GM19324 (cell line): ENCODE data around the gene DYNC2H1.

ENCODE experiments used
- ATAC-seq: cut with Tn5 transposase; IDR thresholded peaks from one replicate; pipeline ENCODE4 v1.9.1; 2021; ENCODE audit warnings: mild to moderate bottlenecking, moderate library complexity; ENCODE audit not compliant: unreplicated experiment, low FRiP score

Gene DYNC2H1, protein sequence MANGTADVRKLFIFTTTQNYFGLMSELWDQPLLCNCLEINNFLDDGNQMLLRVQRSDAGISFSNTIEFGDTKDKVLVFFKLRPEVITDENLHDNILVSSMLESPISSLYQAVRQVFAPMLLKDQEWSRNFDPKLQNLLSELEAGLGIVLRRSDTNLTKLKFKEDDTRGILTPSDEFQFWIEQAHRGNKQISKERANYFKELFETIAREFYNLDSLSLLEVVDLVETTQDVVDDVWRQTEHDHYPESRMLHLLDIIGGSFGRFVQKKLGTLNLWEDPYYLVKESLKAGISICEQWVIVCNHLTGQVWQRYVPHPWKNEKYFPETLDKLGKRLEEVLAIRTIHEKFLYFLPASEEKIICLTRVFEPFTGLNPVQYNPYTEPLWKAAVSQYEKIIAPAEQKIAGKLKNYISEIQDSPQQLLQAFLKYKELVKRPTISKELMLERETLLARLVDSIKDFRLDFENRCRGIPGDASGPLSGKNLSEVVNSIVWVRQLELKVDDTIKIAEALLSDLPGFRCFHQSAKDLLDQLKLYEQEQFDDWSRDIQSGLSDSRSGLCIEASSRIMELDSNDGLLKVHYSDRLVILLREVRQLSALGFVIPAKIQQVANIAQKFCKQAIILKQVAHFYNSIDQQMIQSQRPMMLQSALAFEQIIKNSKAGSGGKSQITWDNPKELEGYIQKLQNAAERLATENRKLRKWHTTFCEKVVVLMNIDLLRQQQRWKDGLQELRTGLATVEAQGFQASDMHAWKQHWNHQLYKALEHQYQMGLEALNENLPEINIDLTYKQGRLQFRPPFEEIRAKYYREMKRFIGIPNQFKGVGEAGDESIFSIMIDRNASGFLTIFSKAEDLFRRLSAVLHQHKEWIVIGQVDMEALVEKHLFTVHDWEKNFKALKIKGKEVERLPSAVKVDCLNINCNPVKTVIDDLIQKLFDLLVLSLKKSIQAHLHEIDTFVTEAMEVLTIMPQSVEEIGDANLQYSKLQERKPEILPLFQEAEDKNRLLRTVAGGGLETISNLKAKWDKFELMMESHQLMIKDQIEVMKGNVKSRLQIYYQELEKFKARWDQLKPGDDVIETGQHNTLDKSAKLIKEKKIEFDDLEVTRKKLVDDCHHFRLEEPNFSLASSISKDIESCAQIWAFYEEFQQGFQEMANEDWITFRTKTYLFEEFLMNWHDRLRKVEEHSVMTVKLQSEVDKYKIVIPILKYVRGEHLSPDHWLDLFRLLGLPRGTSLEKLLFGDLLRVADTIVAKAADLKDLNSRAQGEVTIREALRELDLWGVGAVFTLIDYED (N-terminal part only)

DNA sequence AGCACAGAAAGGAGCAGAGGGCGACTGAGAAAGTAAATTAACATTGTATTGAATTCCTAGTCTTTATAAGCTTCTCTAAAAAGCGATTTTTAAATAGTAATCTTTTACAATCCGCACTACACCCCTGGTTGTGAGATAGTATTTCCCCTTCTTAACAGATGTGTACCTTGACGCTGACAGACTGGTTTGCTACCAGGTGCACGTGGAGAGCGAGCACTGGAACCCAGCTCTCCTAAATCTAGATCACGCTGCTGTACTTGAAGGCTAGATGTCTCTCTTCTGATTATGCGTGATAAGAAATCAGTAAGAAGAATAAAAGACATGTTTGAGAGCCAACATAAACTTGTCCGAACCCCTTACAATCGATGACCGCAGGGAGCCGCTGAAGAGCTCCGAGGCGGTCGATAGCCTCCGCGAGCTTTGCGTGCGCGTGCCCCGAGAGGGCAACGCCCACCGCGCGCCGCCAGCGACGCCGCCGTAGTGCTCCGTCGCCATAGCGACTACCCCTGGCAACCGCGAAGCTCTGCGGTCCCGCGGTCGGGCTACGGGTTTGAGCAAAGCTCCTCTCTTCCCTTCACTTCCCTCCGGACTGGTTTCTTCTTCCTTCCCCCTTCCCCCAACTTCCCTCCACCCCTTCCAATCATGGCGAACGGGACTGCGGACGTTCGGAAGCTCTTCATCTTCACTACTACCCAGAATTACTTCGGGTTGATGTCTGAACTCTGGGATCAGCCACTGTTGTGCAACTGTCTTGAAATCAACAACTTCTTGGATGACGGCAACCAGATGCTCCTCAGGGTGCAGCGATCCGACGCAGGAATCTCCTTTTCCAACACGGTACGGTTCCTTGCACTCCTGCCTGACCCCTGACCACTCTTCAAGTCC, at the start of gene DYNC2H1:
DYNC2H1 (plus strand) TSS at position 494 of the 885 bp plus-strand sequence; CDS start at position 643, 149 bp downstream.
- peak; percentile 100 for ATAC-seq

DNA sequence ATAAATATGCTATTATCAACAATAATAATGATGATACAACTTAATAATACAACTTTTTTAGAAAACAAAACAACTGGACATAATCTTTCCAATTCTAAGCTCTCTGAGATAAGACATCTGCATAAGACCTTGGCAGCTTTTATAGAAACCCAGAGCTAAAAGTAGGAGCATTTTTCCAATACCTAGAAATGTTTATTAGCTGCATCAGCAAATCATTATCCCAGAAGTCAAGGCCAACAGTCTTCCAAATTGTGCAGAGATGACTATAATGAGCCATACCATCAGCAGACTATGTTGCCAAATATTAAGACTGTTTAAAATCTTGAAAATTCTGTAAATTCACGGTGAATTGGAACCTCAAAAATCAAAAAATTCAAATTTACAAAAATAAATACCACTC, 47.6 kb upstream of the DYNC2H1 start:
- no peak for ATAC-seq

DNA sequence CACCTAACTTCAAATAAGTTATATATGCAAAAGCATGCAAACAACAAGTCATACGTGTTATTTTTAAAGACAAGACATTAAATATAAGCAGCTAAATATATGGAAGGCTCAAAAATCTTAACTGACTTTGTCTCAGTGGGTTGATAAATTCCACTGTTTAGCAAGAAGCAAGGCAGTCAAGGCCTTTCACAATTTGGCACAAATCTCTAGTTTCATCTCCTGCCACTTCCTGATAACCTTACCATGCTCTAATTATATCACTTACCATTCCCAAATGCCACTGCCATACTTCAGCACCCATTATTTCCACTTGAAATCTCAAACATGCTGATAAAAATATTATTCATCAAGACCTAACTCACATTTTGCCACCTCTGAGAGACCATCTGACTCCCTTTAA, 42.1 kb upstream of the DYNC2H1 start:
- no peak for ATAC-seq

DNA sequence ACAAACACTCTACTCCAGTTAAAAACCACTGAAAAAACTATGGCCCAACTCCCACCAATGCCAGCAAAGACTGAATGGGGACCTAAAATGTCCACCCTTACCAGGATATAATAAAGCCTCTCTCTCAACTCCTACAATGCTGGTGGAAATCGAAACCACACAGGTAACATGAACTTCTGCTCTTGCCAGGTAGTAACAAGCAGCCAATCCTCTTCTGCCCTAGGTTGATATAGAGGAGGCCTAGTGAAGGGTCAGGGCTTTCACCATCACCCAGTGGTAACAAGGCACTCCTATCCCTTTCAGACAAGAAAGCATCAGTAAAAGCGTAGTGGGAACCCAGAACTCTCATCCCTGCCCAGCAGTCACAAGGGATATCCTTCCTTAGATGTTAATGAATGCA, 39.9 kb upstream of the DYNC2H1 start:
- no peak for ATAC-seq

DNA sequence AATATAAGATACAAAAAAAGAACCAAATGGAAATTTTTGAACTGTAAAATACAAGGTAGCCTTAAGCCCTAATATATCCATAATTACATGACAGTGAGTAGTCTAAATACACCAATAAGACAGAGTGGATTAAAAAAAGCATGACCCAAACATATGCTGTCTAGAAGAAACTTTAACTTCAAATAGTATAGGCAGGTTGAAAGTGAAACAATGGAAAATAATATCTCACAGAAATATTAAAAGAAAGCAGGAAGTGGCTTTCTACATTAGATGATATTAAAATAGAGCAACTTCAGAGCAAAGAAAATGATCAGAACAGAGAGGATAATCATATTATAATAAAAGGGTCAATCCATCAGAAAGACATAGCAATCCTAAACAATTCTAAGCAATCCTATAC, 39.1 kb upstream of the DYNC2H1 start:
- no peak for ATAC-seq

DNA sequence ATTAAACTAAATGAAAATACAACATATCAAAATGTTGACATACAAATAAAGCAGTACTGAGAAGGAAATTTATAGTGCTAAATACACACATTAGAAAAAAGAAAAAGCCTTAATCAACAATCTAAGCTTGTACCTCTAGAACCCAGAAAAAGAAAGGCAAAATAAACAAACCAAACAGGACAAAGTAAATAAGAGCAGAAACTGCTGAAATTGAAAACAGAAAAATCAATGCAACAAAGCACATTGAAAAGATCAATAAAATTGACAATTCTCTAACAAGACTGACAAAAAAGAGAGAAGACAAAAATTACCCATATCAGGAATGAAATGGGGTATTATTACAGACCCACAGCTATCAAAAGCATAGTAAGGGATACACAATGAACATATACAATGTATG, 38.2 kb upstream of the DYNC2H1 start:
- ATAC-seq = no peak

DNA sequence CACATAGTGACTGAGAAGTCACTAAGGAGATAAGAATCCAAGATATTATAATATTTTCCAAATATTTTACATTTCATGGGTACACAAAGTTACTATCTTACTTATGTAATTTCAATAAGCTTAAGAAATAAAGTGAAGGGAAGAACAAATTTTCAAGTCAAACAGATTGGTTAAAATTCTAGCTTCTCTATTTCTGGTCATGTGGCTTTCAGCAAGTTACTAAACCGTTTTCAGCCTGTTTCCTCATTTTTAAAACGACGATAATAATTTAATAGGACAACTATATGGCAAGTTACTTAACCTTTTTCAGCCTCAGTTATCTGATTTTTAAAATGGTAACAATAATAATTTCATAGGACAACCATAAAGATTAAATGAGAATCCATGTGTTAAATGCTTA, 32.9 kb upstream of the DYNC2H1 start:
- ATAC-seq = no peak

DNA sequence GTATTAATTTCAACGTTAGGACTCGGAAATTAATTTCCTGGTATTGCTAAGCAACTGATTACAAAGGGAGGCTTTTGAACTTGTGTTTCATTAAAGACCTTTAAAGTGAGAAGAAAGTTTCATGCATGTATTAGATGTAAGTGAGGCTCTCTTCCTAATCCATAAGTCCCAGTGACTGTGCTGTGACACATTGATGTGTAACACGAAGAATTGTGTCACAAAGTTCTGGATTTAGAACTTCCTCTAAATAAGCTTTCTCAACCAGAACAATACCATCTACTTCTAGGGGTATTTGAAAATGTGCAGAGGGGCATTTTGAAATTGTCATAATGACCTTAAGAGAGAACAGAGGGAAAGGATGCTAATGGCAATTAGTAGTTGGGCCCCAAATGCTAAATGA, 31.7 kb upstream of the DYNC2H1 start:
- no peak for ATAC-seq

DNA sequence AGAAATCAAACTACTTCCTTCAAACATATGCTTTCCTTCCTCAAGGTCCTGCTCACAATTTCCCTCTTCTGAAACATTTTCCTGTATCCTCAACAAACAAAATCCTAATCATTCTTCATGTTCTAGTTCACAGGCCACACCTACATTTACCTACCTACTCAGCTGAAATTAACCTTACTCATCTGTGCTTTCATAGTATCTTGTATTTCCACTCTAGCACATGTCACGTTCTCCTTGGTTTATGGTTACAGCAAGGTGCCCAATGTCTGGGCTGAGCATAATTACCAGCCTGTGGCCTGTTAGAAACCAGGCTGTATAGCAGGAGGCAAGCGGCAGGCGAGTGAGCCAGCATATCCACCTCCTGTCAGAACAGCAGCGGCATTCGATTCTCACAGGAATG, 30.5 kb upstream of the DYNC2H1 start:
- no peak for ATAC-seq

DNA sequence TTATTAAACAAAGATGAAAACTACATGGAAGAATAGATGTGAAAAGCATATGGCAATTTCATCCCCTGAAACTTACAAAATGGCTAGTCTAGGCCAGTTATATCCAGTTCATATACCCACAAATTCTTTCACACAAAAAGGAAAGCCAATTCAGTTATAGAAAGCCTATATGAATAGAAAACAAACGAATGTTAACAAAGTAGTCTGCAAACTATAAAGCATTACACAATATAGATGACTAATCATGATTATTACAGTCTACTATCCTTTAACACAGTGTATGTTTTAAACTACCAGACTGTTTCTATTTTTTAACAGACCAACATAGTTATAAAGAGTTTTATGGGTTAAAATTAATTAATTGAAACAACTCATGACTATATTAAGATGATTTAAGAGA, 29.4 kb upstream of the DYNC2H1 start:
- no peak for ATAC-seq

DNA sequence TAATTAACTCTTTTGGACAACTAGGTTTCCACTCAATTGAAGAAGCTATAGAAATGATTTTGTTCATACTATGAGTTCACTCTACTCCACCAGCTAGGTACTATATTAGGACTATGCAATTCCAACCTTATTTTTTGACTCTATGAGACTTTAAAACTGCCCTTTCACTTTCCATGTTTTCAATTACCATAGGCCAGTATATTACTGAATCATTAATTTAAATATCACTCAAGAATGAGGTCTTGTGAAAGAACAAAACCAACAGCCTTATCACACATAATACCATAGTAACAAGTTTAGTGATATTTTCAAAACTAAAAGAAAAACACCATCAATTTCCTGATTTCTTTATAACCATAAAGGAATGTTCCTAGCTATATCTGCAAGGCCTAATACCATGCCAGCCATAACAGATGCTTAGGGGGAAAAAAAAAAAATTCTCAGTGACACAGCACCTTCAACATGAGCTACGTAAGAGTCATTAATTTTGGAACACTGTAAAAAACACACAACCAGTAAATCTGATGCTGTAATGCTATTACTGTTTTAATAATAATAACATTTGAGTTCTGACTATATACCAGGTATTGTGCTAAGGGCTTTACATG, 23.4 kb upstream of the DYNC2H1 start:
- no peak for ATAC-seq

DNA sequence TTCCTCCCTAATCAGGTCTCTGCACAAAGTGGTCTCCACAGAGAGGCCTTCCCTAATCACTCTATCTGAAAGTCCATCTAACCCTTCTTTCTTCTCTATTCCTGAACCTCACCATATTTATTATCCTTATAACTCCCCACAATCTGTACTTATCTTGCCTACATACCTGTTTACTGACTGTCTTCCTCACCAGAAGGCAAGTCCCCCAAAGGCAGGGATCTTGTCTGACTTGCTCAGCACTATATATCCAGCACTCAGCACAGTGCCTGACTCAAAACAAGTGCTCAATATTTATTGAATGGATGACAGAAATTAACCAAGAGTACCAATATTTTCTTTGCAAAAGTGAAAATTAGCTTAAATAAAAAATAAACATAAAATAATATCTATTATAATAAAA, 22.8 kb upstream of the DYNC2H1 start:
- ATAC-seq = no peak

DNA sequence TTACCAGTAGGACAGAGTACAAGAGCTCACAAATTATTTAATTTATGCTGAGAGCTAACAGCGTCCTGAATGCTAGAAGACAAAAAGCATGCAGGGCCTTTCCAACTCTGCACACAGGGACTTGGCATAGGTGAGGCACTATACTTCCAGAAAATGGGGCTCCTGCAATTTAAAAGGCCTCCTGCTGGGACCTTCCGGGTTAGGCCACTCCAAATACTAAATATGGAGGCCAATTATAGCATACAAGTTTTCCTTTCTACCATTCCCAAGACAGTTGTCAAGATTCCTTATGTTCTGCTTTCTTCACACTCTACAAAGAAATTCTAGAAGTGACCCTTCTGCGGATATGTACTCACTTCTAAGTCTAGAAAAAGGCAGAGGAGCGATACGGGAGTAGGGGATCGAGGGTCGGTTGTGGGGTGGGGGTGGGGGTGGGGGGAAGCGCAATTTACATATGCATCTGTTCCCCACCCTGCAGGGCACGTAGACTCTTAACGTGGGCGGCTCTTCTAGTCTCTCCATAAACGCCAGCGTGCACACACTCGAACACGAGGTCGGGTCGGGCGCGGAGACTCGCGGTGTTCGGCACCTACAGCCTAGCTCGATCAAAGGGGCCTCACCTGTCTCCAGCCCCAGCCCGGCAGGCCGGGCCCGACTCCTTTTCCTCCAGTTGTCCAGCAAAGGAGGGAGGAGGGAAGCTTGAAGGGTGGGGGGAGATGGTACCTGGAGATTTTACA, 18.0 kb upstream of the DYNC2H1 start:
- ATAC-seq = peak; percentile 38

DNA sequence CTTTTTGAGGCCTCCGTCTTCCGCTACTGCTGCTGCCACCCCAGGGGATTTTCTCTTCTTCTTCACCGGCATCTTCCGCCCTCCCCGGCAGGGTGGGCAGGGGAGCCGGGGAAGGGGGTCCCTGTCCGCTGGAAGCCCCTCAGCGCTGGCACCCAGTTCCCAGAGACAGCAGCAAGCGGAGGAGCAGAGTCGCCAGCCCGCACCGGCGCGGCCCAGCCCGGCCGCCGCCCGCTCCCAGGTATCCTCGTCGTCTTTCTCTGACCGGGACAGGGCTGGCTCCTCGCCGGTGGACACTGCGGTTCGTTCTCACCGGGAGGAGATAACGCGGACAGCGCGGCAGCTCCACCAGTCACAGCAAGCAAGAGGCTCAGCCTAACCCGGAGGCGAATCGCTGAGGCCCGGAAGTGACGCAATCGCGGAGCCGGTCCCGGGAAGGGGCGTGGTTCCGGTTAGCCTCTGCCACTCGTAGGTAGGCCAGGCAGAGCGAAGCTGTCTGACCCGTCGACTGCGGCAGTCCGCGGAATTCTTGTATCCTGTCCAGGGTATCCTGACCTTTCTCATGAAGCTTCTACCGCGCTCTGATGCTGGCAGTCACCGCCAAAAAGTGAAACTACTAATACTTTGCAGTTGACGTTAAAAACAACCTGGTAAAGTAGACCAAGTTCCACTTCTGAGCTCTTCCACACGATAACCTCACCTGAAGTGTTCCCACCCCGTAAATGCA, 17.3 kb upstream of the DYNC2H1 start, which contains the start of gene DCUN1D5:
DCUN1D5 (minus strand) TSS at position 360 of the 724 bp plus-strand sequence; CDS start at position 72, 288 bp downstream.
- ATAC-seq = peak; percentile 100

DNA sequence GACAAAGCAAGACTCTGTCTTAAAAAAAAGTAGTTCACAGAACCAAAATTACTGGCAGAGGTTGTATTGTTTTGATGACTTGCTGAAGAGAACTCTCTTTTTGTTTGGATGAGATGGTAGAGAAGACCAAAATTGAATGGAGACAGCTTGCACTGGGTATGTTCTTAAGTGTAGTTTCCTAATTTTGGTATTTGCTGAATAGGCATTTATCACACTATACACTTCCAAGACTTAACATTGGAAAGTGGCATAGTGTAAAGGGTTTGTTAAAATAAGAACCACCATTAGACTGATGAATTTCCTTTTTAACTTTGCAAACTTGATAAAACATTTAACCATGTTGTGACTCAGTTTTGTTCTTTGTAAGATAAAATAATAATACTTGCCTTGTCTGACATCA, 11.9 kb upstream of the DYNC2H1 start:
- no peak for ATAC-seq

DNA sequence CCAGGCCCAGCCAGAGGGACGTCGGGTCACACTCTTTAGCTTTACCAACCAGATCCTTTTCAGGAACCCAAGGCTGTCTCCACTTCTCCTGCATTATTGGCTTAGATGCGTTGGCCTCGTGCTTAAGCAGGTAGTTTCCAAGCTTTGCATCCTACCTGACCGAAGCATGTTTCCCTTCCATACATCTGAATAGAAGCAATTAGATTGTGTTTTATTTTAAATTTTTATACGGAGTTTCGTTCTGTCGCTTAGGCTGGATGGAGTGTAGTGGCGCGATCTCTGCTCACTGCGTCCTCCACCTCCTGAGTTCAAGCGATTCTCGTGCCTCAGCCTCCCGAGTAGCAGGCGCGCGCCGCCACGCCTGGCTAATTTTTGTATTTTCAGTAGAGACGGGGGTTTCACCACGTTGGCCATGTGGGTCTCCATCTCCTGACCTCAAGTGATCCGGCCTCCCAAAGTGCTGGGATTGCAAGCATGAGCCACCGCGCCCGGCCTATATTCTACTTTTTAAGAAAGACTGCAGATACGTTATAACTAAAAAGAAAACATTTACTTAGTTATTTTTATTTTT, 677 bp downstream of the DYNC2H1 start:
- ATAC-seq = no peak

DNA sequence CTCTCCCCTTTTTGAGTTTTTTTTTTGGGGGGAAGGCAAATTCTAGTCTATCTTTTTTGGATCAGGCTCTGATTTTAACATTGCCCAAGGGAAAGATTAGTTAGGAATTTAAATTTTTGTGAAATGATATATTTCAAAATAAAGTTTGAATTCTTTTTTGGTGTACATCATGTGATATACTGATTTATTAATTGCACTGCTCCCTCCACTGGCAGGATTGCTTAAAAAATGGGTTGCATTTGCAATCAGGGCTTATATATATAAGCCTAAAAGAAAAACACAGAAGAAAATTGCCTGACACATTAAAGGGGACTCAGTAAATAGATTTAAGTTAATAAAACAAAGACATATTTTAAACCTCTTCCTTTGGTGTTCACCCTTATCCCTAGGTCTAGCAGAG, 1.2 kb downstream of the DYNC2H1 start:
- no peak for ATAC-seq

DNA sequence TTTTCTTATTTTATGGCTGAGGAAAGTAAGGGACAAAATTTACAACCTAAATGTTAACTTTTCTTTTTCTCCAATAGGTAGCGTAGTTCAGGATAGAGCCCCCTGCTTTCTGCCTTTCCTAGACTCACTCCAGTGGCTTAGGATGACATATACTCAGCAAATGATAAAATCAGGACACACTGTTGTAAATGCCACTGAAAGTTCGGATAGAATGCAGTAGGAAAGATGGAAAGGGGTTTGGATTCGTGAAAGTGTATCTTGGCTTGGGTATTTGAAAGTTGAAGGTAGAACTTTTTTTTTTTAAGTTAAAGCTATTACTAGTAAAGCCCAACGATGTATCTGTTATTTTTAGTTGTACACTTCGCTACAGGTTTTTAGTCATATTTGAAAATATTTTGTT, 2.2 kb downstream of the DYNC2H1 start:
- ATAC-seq = no peak
